Upper lobe of left lung (tissue), 6 donors: ENCODE results near the gene RPS3. TPM values are rescaled to one million over a fixed set of nuclear protein-coding genes. Genes with fewer than 3 reads are reported as not detected.
A peak's percentile ranks its signal among the peaks of the same experiment; 100 is the strongest.

ENCODE experiments used
- ATAC-seq, 2 donors: fragments of 200-7000 bp; cut with Tn5 transposase; one replicate each; pipeline ENCODE4 v1.9.1; 2022; ENCODE audit warnings: mild to moderate bottlenecking in 2 of 2, moderate library complexity in 2 of 2; ENCODE audit not compliant: low FRiP score in 2 of 2
- DNase-seq, 2 donors: peaks; one replicate each; pipeline ENCODE4 v3.0.0-alpha.2; 2019 to 2020
- H3K27ac ChIP-seq, 4 donors: fragments of 200-600 bp; sonication (generic); one replicate each; pipeline ENCODE4 v1.5.1; 2016 to 2019
- H3K27me3 ChIP-seq, 4 donors: fragments of 200-600 bp; sonication (generic); one replicate each; pipeline ENCODE4 v1.5.1; 2017 to 2019
- H3K36me3 ChIP-seq, 4 donors: fragments of 200-600 bp; sonication (generic); one replicate each; pipeline ENCODE4 v1.5.1; 2016 to 2019
- H3K4me1 ChIP-seq, 4 donors: fragments of 200-600 bp; sonication (generic); one replicate each; pipeline ENCODE4 v1.5.1; 2018 to 2019
- H3K4me3 ChIP-seq, 4 donors: fragments of 200-600 bp; sonication (generic); one replicate each; pipeline ENCODE4 v1.5.1; 2017 to 2019; ENCODE audit warnings: mild to moderate bottlenecking in 2 of 4, moderate library complexity in 1 of 4
- H3K9me3 ChIP-seq, 4 donors: fragments of 200-600 bp; sonication (generic); one replicate each; pipeline ENCODE4 v1.5.1; 2018 to 2019
- EP300 ChIP-seq, 4 donors: sonication (generic); formaldehyde crosslinking; IDR thresholded peaks; one replicate each; pipeline ENCODE4 v1.5.1; 2017; ENCODE audit warnings: antibody characterized with exemption in 4 of 4, control low read depth in 2 of 4
- POLR2A ChIP-seq, 4 donors: fragments of 450-650 bp; IDR thresholded peaks; one replicate each; pipeline ENCODE4 v1.5.1; 2016 to 2017; ENCODE audit warnings: antibody characterized with exemption in 4 of 4, mild to moderate bottlenecking in 2 of 4
- POLR2AphosphoS5 ChIP-seq, 2 donors: sonication (generic); formaldehyde crosslinking; IDR thresholded peaks; one replicate each; pipeline ENCODE4 v1.5.1; 2017; ENCODE audit warnings: antibody characterized with exemption in 2 of 2
- WGBS, 2 donors: methylation state at CpG; one replicate each; pipeline ENCODE4 v1.1.5; 2017 to 2018; 5-methylcytosine and 5-hydroxymethylcytosine counted together
- total RNA-seq, 6 donors: library from RNA; depleted of rRNA in 4 of 6; stranded (reverse); fragments of >200 nt in 4 of 6; gene quantifications; one replicate each; pipeline versions ENCODE4 v1.1.0 to v1.2.1, GENCODE V29; 2016 to 2021
- TF ChIP-seq, protein P1 (sequence below), 6 experiments: fragments of 450-650 bp in 4 of 6; fragments of 200-600 bp in 2 of 6; sonication (generic) in 2 of 6; IDR thresholded peaks; one replicate each; pipeline ENCODE4 v1.5.1; 2016 to 2019; ENCODE audit warnings: antibody characterized with exemption in 6 of 6
- donor health status: DM: no; HTN: no; CAD: no; lungs with moderate emphysema.
- donor health status: DM: no; HTN: yes; CAD: no; lungs with severe emphysema.

RPS3 gene
- total RNA-seq, 6 donors from 2014 or later: 474 to 2,141 (median 1,268) TPM

DNA sequence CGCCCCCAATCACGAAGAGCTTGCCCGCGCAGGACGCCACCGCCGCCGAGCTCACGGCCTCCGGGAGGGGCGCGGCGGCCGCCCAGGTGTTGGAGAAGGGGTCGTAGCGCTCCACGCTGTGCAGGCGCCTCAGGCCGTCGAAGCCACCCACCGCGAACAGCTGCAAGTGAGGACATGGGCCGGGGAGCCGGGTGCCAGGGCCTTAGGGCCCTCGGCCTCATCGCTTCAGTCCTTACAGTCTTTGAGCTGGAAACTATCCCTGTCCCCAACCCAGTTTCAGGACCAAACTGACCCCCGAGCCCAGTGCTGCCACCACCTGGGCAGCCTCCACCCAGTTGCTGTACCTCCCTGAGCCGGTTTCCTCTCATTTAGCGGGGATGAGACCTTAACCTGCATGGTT, 26.1 kb downstream of the RPS3 start:
- no peak for TF ChIP-seq EP300 (IDR thresholded peaks at IDR 0.05)
- Histone ChIP-seq H3K4me1 (peaks cover 5 to 34% (median 30%) of the 10 kb centered on the region in 4 donors), H3K27ac (no peak overlapping the region), H3K27me3 (peaks cover 0 to 13% (median 2%) of the 10 kb centered on the region in 4 donors), H3K36me3 (no peaks in the 10 kb centered on the region), H3K9me3 (peaks cover 0 to 5% (median 0%) of the 10 kb centered on the region in 4 donors), H3K4me3 (no peak overlapping the region)
- DNase-seq (peak in 1 of 2 donors; percentile 82), ATAC-seq (no peak)
- WGBS, 2 donors: 89 to 90% methylated on average over 8 to 29 of the region's 29 CpGs

GRCh38 chr11:75426720-75427086, 27.4 kb downstream of the RPS3 start:
- Histone ChIP-seq H3K4me3 (no peak overlapping the region), H3K27ac (no peak overlapping the region), H3K36me3 (no peaks in the 10 kb centered on the region), H3K9me3 (peaks cover 0 to 5% (median 0%) of the 10 kb centered on the region in 4 donors), H3K4me1 (peaks cover 8 to 30% (median 23%) of the 10 kb centered on the region in 4 donors), H3K27me3 (peaks cover 0 to 13% (median 2%) of the 10 kb centered on the region in 4 donors)
- DNase-seq (no peak), ATAC-seq (no peak)
- 87 to 93% methylated on average over 5 of the region's 5 CpGs for WGBS, 2 donors
- no peak for TF ChIP-seq EP300 (IDR thresholded peaks at IDR 0.05)
- TF ChIP-seq, protein P1, sequence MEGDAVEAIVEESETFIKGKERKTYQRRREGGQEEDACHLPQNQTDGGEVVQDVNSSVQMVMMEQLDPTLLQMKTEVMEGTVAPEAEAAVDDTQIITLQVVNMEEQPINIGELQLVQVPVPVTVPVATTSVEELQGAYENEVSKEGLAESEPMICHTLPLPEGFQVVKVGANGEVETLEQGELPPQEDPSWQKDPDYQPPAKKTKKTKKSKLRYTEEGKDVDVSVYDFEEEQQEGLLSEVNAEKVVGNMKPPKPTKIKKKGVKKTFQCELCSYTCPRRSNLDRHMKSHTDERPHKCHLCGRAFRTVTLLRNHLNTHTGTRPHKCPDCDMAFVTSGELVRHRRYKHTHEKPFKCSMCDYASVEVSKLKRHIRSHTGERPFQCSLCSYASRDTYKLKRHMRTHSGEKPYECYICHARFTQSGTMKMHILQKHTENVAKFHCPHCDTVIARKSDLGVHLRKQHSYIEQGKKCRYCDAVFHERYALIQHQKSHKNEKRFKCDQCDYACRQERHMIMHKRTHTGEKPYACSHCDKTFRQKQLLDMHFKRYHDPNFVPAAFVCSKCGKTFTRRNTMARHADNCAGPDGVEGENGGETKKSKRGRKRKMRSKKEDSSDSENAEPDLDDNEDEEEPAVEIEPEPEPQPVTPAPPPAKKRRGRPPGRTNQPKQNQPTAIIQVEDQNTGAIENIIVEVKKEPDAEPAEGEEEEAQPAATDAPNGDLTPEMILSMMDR (IDR thresholded peaks at IDR 0.05): no peak
- TF ChIP-seq POLR2A (IDR thresholded peaks at IDR 0.05): no peak
- no peak for TF ChIP-seq POLR2AphosphoS5 (IDR thresholded peaks at IDR 0.05)

GRCh38 chr11:75427181-75427580, 27.9 kb downstream of the RPS3 start:
- no peak for ATAC-seq
- no peak for DNase-seq
- Histone ChIP-seq H3K27me3 (peaks cover 0 to 13% (median 2%) of the 10 kb centered on the region in 4 donors), H3K36me3 (no peaks in the 10 kb centered on the region), H3K4me3 (no peak overlapping the region), H3K27ac (no peak overlapping the region), H3K9me3 (peaks cover 0 to 5% (median 0%) of the 10 kb centered on the region in 4 donors), H3K4me1 (peaks cover 8 to 27% (median 21%) of the 10 kb centered on the region in 4 donors)
- no peak for TF ChIP-seq POLR2A (IDR thresholded peaks at IDR 0.05)
- TF ChIP-seq EP300 (IDR thresholded peaks at IDR 0.05): no peak
- TF ChIP-seq POLR2AphosphoS5 (IDR thresholded peaks at IDR 0.05): no peak
- TF ChIP-seq, protein P1 (IDR thresholded peaks at IDR 0.05): no peak

GRCh38 chr11:75428281-75428724, 29.0 kb downstream of the RPS3 start:
- peak; percentile 94 to 96 for ATAC-seq
- peaks cover 0 to 5% (median 0%) of the 10 kb centered on the region in 4 donors for H3K9me3 ChIP-seq
- peaks cover 0 to 13% (median 2%) of the 10 kb centered on the region in 4 donors for H3K27me3 ChIP-seq
- 35 to 50% methylated on average over 23 to 30 of the region's 32 CpGs for WGBS, 2 donors
- H3K36me3 ChIP-seq: no peaks in the 10 kb centered on the region
- peak overlapping the region in 3 of 4 donors; percentile 54 to 69 (median 64) for H3K27ac ChIP-seq
- H3K4me1 ChIP-seq: peaks cover 8 to 27% (median 19%) of the 10 kb centered on the region in 4 donors
- peak overlapping the region in 3 of 4 donors; percentile 32 to 47 (median 42) for H3K4me3 ChIP-seq
- peak; percentile 86 to 91 for DNase-seq
- TF ChIP-seq EP300 (IDR thresholded peaks at IDR 0.05): no peak
- TF ChIP-seq POLR2A (IDR thresholded peaks at IDR 0.05): peak in 3 of 4 donors; percentile 17 to 75 (median 45)
- TF ChIP-seq, protein P1 (IDR thresholded peaks at IDR 0.05): no peak
- peak in 1 of 2 donors; percentile 54 for TF ChIP-seq POLR2AphosphoS5 (IDR thresholded peaks at IDR 0.05)

GRCh38 chr11:75428989-75429640, 29.8 kb downstream of the RPS3 start:
- H3K4me3 ChIP-seq: peak overlapping the region in 3 of 4 donors; percentile 45 to 55 (median 47)
- 74 to 83% methylated on average over 16 of the region's 16 CpGs for WGBS, 2 donors
- TF ChIP-seq POLR2AphosphoS5 (IDR thresholded peaks at IDR 0.05) (no peak), POLR2A (IDR thresholded peaks at IDR 0.05) (no peak), EP300 (IDR thresholded peaks at IDR 0.05) (no peak)
- TF ChIP-seq, protein P1 (IDR thresholded peaks at IDR 0.05): no peak
- H3K4me1 ChIP-seq: peaks cover 8 to 27% (median 19%) of the 10 kb centered on the region in 4 donors
- DNase-seq (no peak), ATAC-seq (no peak)
- H3K9me3 ChIP-seq: peaks cover 0 to 5% (median 0%) of the 10 kb centered on the region in 4 donors
- H3K36me3 ChIP-seq: no peaks in the 10 kb centered on the region
- H3K27me3 ChIP-seq: peaks cover 0 to 13% (median 2%) of the 10 kb centered on the region in 4 donors
- H3K27ac ChIP-seq: peak overlapping the region in 1 of 4 donors; percentile 69
